Measurements from ENCODE around the gene KRTAP10-7. TPM values are rescaled to one million over a fixed set of nuclear protein-coding genes. Genes with fewer than 3 reads are reported as not detected.

The KRTAP10-7 gene
- total RNA-seq, 1 experiment from 2014 or later: not detected

DNA sequence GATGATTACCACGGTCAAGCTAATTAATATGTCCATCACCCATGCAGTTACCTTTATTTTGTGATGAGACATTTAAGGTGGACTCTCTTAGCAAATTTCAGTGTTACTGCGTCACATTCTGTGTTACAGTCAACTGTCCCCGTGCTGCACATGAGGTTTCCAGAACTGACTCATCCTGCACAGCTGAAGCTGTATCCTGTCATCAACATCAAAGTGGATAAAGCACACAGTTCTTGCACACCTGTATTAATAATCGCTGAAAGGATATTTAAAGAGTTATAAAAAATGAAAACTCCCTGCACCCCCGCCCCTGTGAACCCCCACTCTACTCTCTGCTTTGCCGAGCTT is 16.6 kb upstream of the KRTAP10-7 start:
- Histone ChIP-seq H3K4me3 (ENCODE audit: low read depth, low read length) (no peak overlapping the region), H3K36me3 (ENCODE audit: control insufficient read depth, insufficient read depth, low read length) (no peaks in the 10 kb centered on the region), H3K27me3 (replicated peaks; ENCODE audit: control insufficient read depth, insufficient read depth, low read length) (no peaks in the 10 kb centered on the region), H3K9me3 (peaks cover 18% of the 10 kb centered on the region), H3K4me1 (no peaks in the 10 kb centered on the region)
- H3K9me3 Mint-ChIP-seq (ENCODE audit: unreplicated experiment): peaks cover 36% of the 10 kb centered on the region
- no peak overlapping the region for H3K4me3 Mint-ChIP-seq (ENCODE audit: unreplicated experiment)
- intact Hi-C loops (cut with micrococcal nuclease; ENCODE audit: unreplicated experiment): no loop called here
- CTCF ChIA-PET: no interaction called here
- TF ChIP-seq CTCF (IDR thresholded peaks at IDR 0.05; ENCODE audit: insufficient read depth in 1 of 2, low read depth in 1 of 2, low read length in 1 of 2, severe bottlenecking in 1 of 2, unreplicated experiment in 1 of 2): no peak
- peaks cover 6% of the 10 kb centered on the region for H3K27me3 Mint-ChIP-seq (ENCODE audit: insufficient read depth, unreplicated experiment)
- no peak for DNase-seq
- no TSS peak for BruUV-seq (replicated peaks)
- H3K27ac Mint-ChIP-seq (ENCODE audit: unreplicated experiment): no peak overlapping the region
- POLR2A ChIA-PET: no interaction called here
- no peaks in the 10 kb centered on the region for H3K4me1 Mint-ChIP-seq (ENCODE audit: low read depth, unreplicated experiment)
- peaks cover 5% of the 10 kb centered on the region for H3K36me3 Mint-ChIP-seq (ENCODE audit: insufficient read depth, unreplicated experiment)

DNA sequence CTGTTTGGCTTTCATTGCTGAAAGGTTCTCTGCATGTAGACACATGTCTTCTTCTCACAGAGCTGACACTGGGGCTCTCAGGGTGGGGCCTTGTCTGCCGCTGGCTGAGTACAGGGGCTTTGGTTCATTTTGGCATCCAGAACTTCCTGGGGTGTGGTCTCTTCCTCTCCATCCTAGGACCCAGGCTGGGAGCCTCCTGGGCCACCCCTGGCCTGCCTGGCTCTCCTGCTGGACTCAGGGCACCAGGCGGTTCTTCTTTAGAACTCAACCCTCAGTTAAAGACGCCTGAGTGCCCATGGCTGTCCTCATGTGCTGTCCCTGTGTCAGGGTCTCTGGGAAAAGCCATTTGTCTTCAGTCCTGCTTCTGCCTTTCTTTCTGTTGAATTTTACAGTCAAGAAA is 14.5 kb upstream of the KRTAP10-7 start:
- no TSS peak for BruUV-seq (replicated peaks)
- Histone ChIP-seq H3K27me3 (replicated peaks; ENCODE audit: control insufficient read depth, insufficient read depth, low read length) (no peaks in the 10 kb centered on the region), H3K4me1 (no peaks in the 10 kb centered on the region), H3K9me3 (peaks cover 15% of the 10 kb centered on the region; the same call in 1 of the 2 replicates), H3K36me3 (ENCODE audit: control insufficient read depth, insufficient read depth, low read length) (no peaks in the 10 kb centered on the region), H3K4me3 (ENCODE audit: low read depth, low read length) (no peak overlapping the region)
- DNase-seq: no peak
- no peak for TF ChIP-seq CTCF (IDR thresholded peaks at IDR 0.05; ENCODE audit: insufficient read depth in 1 of 2, low read depth in 1 of 2, low read length in 1 of 2, severe bottlenecking in 1 of 2, unreplicated experiment in 1 of 2)
- Mint-ChIP-seq H3K27me3 (ENCODE audit: insufficient read depth, unreplicated experiment) (peaks cover 6% of the 10 kb centered on the region), H3K4me3 (ENCODE audit: unreplicated experiment) (no peak overlapping the region), H3K27ac (ENCODE audit: unreplicated experiment) (no peak overlapping the region), H3K4me1 (ENCODE audit: low read depth, unreplicated experiment) (no peaks in the 10 kb centered on the region), H3K9me3 (ENCODE audit: unreplicated experiment) (peaks cover 20% of the 10 kb centered on the region), H3K36me3 (ENCODE audit: insufficient read depth, unreplicated experiment) (no peaks in the 10 kb centered on the region)
- POLR2A ChIA-PET: no interaction called here
- CTCF ChIA-PET: no interaction called here
- intact Hi-C loops (cut with micrococcal nuclease; ENCODE audit: unreplicated experiment): no loop called here

DNA sequence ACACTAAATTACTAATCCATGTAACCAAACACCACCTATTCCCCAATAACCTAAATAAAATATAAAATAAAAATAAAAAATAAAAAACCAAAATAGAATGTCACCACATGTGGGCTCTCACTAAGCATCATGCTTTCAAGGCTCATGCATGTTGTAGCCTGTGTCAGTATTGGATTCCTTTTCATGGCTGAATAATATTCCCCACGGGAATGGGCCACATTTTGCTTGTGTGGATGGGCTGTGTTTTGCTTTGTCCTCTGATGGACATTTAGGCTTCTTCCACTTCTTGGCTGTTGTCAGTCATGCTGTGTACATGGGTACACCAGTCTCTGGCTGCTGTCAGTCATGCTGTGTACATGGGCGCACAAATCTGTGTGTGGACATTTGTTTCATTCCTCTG is 11.3 kb upstream of the KRTAP10-7 start:
- Histone ChIP-seq H3K27me3 (replicated peaks; ENCODE audit: control insufficient read depth, insufficient read depth, low read length) (no peaks in the 10 kb centered on the region), H3K4me1 (no peaks in the 10 kb centered on the region), H3K4me3 (ENCODE audit: low read depth, low read length) (no peak overlapping the region), H3K36me3 (ENCODE audit: control insufficient read depth, insufficient read depth, low read length) (no peaks in the 10 kb centered on the region), H3K9me3 (no peaks in the 10 kb centered on the region)
- CTCF ChIA-PET: no interaction called here
- no peak for DNase-seq
- Mint-ChIP-seq H3K4me3 (ENCODE audit: unreplicated experiment) (no peak overlapping the region), H3K27me3 (ENCODE audit: insufficient read depth, unreplicated experiment) (peaks cover 6% of the 10 kb centered on the region), H3K27ac (ENCODE audit: unreplicated experiment) (no peak overlapping the region), H3K9me3 (ENCODE audit: unreplicated experiment) (no peaks in the 10 kb centered on the region), H3K4me1 (ENCODE audit: low read depth, unreplicated experiment) (no peaks in the 10 kb centered on the region), H3K36me3 (ENCODE audit: insufficient read depth, unreplicated experiment) (no peaks in the 10 kb centered on the region)
- BruUV-seq (replicated peaks): no TSS peak
- POLR2A ChIA-PET: no interaction called here
- TF ChIP-seq CTCF (IDR thresholded peaks at IDR 0.05; ENCODE audit: insufficient read depth in 1 of 2, low read depth in 1 of 2, low read length in 1 of 2, severe bottlenecking in 1 of 2, unreplicated experiment in 1 of 2): no peak
- intact Hi-C loops (cut with micrococcal nuclease; ENCODE audit: unreplicated experiment): no loop called here
